Measurements from ENCODE around the gene TMEM185B.
"Not testable (repeated sequence)": the region's sequence is repeated elsewhere in the genome, so short reads cannot be mapped to it uniquely, and the experiment has no call there.

TMEM185B gene

DNA sequence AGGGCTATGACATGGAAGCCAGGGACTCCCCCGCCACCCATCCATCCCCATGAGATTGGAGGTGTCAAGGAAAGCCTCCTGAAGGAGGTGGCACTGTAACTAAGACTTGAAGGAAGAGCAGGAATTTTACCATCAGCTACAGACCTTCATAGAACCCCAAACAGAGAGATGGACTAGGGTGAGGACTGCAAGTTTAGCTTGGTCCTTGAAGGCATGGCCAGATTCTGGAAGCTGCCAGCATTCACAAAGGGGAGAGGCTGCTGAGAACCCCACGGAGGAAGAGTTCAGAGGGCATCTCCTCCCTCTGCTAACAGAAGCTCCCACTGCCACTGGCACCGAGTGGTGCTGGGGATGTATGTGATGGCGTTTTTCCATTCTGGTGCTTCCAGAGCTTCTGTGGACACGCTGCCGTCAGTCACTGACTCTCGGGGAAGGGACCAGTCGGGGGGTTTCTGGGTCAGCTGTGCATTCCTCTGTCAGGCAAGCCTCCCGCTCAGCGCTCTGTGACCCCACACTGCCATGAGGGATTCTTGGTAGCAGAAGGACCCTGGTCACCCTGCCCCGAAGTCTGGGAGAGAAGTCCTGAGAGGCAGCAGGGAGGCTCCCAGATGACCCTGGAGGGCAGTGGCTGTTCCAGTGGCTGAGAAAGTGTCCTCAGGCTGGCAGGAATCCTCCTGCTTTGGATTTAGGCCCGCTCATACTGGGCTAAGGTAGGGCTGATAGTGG is 18.1 kb downstream of the TMEM185B start:
- no peak for DNase-seq

DNA sequence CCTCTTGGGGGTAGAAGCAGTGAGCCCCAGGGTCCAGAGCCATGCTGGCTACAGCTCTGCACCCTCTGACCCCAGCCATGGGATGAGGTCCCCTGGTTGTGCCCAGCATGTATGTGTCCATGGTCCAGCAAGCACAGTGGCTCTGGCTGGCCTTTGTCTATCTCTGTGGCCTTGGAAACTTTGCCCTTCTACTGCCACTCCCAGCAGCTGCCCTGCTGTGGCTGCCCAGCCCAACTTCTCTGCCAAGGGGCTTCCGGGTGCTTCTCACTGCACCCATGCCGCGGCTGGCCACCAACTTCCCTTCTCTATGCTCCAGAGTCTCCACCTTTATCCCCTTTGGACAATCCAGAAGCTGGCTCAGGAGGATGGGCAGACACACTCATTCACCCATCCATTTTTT is 18.8 kb downstream of the TMEM185B start:
- no peak for DNase-seq

- no peak for DNase-seq
Measured at GRCh38 chr2:120204022-120204405, 19.2 kb downstream of the TMEM185B start.

DNA sequence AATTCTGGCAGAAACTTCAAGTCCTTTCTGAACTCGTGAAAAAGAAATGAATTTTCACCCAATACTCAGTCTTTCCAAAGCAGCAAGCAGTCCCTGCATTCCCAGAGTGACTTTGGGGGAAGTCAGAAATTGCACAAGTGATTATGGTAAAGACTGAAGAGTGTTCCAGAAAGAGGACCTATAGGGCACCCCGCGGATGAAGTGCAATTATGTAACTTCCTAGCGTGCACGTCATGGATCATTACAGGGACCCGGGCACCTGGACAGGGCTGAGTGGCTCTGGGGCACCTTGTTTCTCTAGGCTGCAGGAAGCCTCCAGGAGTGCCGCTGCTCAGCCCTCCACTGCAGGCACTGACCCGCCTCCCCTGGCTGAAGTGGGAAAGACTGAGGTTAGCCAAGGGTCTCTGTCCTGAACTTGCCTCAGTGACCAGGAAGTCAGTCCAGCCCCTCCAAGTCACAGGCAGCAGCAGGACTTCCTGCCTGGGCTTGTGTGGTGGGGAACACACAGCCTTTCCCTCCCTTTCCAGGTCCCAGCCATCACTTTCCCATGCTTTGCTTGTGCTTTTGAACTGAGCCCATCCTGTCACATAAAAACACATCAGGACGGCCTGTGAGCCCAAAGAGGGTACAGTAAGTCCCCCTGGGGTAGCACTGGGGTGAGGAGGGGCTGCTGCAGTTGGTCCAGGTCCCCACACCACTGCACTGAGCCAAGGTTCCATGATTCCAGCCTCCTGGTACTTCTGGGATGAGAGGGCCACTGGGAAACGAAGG is 19.8 kb downstream of the TMEM185B start:
- no peak for DNase-seq

DNA sequence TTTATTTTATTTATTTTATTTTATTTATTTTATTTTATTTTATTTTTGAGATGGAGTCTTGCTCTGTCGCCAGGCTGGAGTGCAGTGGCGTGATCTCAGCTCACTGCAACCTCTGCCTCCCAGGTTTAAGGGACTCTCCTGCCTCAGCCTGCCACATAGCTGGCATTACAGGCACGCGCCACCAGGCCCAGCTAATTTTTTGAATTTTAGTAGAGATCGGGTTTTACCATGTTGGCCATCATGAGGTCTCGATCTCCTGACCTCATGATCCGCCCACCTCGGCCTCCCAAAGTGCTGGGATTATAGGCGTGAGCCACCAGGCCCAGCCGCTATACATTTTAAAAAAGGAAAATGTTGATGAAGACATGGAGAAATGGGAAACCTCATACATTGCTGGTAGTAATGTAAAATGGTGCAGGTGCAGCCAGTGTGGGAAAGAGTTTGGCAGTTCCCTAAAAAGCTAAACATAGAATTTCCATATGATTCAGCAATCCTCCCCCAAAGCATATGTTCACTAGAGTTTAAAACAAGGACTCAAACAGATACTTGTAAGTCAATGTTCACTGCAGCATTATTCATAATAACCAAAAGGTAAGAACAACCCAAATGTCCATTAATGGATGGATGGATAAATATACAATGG is 23.3 kb downstream of the TMEM185B start:
- DNase-seq = not testable (repeated sequence)

- no peak for DNase-seq
Measured at GRCh38 chr2:120195553-120195952, 27.6 kb downstream of the TMEM185B start.

DNA sequence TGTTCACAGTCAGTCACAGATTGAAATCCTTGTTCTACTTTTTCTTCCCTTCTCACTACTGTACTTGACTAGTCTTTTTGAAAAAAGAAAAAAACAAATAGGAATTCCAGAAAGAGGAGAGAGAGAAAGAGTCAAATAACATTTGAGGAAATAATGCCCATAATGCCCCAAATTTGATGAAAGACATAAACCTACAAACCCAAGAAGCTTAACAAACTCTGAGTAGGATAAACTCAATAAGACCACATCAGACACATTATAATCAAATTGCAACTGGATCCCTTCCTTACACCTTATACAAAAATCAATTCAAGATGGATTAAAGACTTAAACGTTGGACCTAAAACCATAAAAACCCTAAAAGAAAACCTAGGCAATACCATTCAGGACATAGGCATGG is 30.9 kb downstream of the TMEM185B start:
- DNase-seq = no peak

GRCh38 chr2:120189189-120189588 is 34.0 kb downstream of the TMEM185B start:
- no peak for DNase-seq

GRCh38 chr2:120182019-120182560 is 41.1 kb downstream of the TMEM185B start:
- no peak for DNase-seq

DNA sequence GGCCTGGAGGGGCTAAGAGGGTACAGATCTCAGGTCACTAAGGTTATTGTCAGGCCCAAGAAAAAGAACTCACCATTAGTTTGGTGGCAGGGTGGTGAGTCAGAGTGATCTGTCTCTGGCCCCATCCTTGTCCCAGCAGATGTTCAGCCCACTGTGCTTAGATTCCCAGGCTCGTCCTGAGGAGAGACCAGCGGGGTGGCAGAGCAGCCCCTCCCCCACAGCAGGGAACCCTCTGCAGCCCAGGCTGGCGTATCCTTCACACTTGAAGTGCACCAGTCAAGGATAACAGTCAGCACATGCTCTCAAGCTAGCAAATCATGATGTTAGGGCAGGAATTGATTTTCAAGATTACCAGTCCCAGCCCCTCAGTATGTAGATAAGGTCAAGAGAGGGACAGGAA is 43.1 kb downstream of the TMEM185B start:
- DNase-seq = no peak

- no peak for DNase-seq
Measured at GRCh38 chr2:120179396-120179795, 43.8 kb downstream of the TMEM185B start.

DNA sequence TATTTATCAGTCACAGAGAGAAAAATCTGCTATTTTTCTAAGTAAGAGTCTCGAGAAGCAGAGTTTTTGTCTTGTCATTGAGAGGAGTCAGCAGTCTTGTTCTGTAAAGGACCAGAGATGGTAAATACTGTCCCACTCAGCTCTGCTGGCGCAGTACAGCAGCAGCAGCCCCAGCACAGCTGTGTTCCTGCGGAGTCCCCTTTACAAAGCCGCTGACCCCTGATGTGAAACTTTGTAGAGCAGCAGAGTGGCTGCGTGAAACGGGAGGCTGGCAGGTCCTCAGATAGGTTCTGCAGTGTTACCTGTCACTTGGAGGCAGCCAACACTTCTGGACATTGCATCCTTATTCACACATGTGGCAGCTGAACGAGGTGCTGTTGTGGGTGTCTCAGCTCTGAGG is 45.2 kb downstream of the TMEM185B start:
- DNase-seq = no peak

- DNase-seq = peak; percentile 81
Measured at GRCh38 chr2:120177001-120177621, 46.1 kb downstream of the TMEM185B start.

- no peak for DNase-seq
Measured at GRCh38 chr2:120176526-120176925, 46.7 kb downstream of the TMEM185B start.

DNA sequence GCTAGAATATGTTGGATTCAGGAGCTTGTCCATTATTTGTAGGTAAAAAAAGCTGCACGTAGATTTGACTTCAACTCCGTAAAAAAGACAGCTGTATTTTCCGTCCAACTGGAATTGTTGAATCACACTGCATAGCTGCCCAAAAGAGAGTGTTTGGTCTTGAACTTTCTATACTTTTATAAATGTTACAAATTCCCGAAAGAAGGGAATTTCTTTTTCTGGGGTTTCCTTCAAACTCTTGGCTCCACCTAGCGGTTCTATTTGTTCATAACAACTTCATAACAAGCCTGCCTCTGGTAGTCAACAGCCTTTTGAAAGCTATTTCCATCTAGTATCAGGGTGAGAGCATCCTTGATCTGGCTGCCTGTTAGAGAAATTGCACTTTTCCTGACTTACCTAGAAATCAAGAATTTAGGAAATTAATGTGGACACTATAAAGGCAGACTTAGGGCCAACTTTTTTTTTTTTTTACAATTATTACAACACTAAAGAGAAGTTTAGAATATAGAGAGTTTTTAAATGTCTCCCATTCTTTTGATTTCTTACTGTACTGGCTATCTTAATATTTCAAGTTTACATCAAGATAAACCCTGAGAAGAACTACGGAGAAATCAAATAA is 48.1 kb downstream of the TMEM185B start:
- no peak for DNase-seq

Measured in stimulated activated CD4-positive, alpha-beta T cell treated with anti-CD3 and anti-CD28 coated beads, Interleukin-1b, Interleukin-23, amount 100 ng/mL, for 48 hours (primary cell).